Measurements from ENCODE around the gene MAPK9. TPM values are rescaled to one million over a fixed set of nuclear protein-coding genes. Genes with fewer than 3 reads are reported as not detected.

The MAPK9 gene
- 37.5 TPM for total RNA-seq
- long read RNA-seq, full-length matches to known transcripts: 38 of 66 reads
- long read RNA-seq, partial matches to known transcripts: 7 of 66 reads
- long read RNA-seq, other reads (novel, unspliced or antisense): 21 of 66 reads

GRCh38 chr5:180291943-180292831 is at the start of gene MAPK9:
Gene MAPK9 (minus strand): TSS chr5:180292083. CDS start chr5:180280561, 11,522 bp downstream.
- intact Hi-C loops (cut with DNase I): loop anchor here (5.0 kb wide), 1 partner anchor 35 kb away; no protein-coding TSS in a partner anchor
- peak; percentile 93 for DNase-seq (ENCODE audit: low spot score)

- intact Hi-C loops (cut with DNase I): no loop called here
- DNase-seq (ENCODE audit: low spot score): no peak
These were observed 49.7 kb upstream of the MAPK9 start for GRCh38 chr5:180341595-180341994.

- no peak for DNase-seq (ENCODE audit: low spot score)
- intact Hi-C loops (cut with DNase I): no loop called here
These were observed 49.0 kb upstream of the MAPK9 start for GRCh38 chr5:180340856-180341255.

GRCh38 chr5:180339583-180340183 is 47.8 kb upstream of the MAPK9 start:
- no peak for DNase-seq (ENCODE audit: low spot score)
- intact Hi-C loops (cut with DNase I): no loop called here

- intact Hi-C loops (cut with DNase I): no loop called here
- DNase-seq (ENCODE audit: low spot score): no peak
These were observed 46.3 kb upstream of the MAPK9 start for GRCh38 chr5:180338001-180338707.

GRCh38 chr5:180336234-180337020 is 44.5 kb upstream of the MAPK9 start:
- intact Hi-C loops (cut with DNase I): no loop called here
- no peak for DNase-seq (ENCODE audit: low spot score)

GRCh38 chr5:180335614-180336233 is 43.8 kb upstream of the MAPK9 start:
- intact Hi-C loops (cut with DNase I): no loop called here
- DNase-seq (ENCODE audit: low spot score): no peak

GRCh38 chr5:180334751-180335613 is 43.1 kb upstream of the MAPK9 start:
- intact Hi-C loops (cut with DNase I): no loop called here
- no peak for DNase-seq (ENCODE audit: low spot score)

GRCh38 chr5:180334176-180334575 is 42.3 kb upstream of the MAPK9 start:
- intact Hi-C loops (cut with DNase I): no loop called here
- no peak for DNase-seq (ENCODE audit: low spot score)

- DNase-seq (ENCODE audit: low spot score): no peak
- intact Hi-C loops (cut with DNase I): no loop called here
These were observed 41.8 kb upstream of the MAPK9 start for GRCh38 chr5:180333661-180334060.

- intact Hi-C loops (cut with DNase I): no loop called here
- no peak for DNase-seq (ENCODE audit: low spot score)
These were observed 41.0 kb upstream of the MAPK9 start for GRCh38 chr5:180332861-180333260.

GRCh38 chr5:180332051-180332517 is 40.2 kb upstream of the MAPK9 start:
- intact Hi-C loops (cut with DNase I): no loop called here
- no peak for DNase-seq (ENCODE audit: low spot score)

- intact Hi-C loops (cut with DNase I): no loop called here
- no peak for DNase-seq (ENCODE audit: low spot score)
These were observed 39.7 kb upstream of the MAPK9 start for GRCh38 chr5:180331647-180331950.

- no peak for DNase-seq (ENCODE audit: low spot score)
These were observed 39.1 kb upstream of the MAPK9 start for GRCh38 chr5:180330810-180331646.

GRCh38 chr5:180330270-180330648 is 38.4 kb upstream of the MAPK9 start:
- DNase-seq (ENCODE audit: low spot score): no peak

More at GRCh38 chr5:180330810-180331646, 39.1 kb upstream of the MAPK9 start:
- intact Hi-C loops (cut with DNase I): no loop called here

GRCh38 chr5:180329606-180330269 is 37.9 kb upstream of the MAPK9 start:
- no peak for DNase-seq (ENCODE audit: low spot score)
- intact Hi-C loops (cut with DNase I): loop anchor here (5.0 kb wide), 2 partner anchors 37 to 202 kb away; partner anchors contain the start of gene MAPK9

More at GRCh38 chr5:180330270-180330648, 38.4 kb upstream of the MAPK9 start:
- intact Hi-C loops (cut with DNase I): no loop called here

GRCh38 chr5:180329138-180329435 is 37.2 kb upstream of the MAPK9 start:
- no peak for DNase-seq (ENCODE audit: low spot score)
- intact Hi-C loops (cut with DNase I): loop anchor here (5.0 kb wide), 2 partner anchors 37 to 202 kb away; partner anchors contain the start of gene MAPK9

Data from cardiac septum (tissue), 1 donor.